Psoas muscle (tissue), 8 donors: Measurements from ENCODE around the gene NSMF. TPM values are rescaled to one million over a fixed set of nuclear protein-coding genes. Genes with fewer than 3 reads are reported as not detected.

Source experiments
- ATAC-seq, 4 donors: fragments of 200-7000 bp; cut with Tn5 transposase; one replicate each; pipeline ENCODE4 v1.9.1; 2020; ENCODE audit warnings: moderate library complexity in 3 of 4, mild to moderate bottlenecking in 2 of 4
- DNase-seq, 2 donors: peaks; one replicate each; pipeline ENCODE4 v3.0.0-alpha.2; 2020
- H3K27ac ChIP-seq: fragments of 200-600 bp; one replicate; pipeline ENCODE4 v1.8.0; 2022
- H3K27me3 ChIP-seq, 3 donors: fragments of 200-600 bp in 1 of 3; one replicate each; pipeline versions ENCODE4 v1.6.1 to v1.8.0; 2013 to 2022; ENCODE audit warnings: low read length in 2 of 3, mild to moderate bottlenecking in 2 of 3, moderate library complexity in 1 of 3; ENCODE audit not compliant: insufficient read depth in 3 of 3
- H3K36me3 ChIP-seq, 2 donors: fragments of 200-600 bp in 1 of 2; one replicate each; pipeline versions ENCODE4 v1.6.1 to v1.8.0; 2013 to 2022; ENCODE audit warnings: low read depth in 1 of 2, mild to moderate bottlenecking in 1 of 2, moderate library complexity in 1 of 2; ENCODE audit not compliant: insufficient read depth in 1 of 2
- H3K4me1 ChIP-seq: fragments of 200-600 bp; one replicate; pipeline ENCODE4 v1.8.0; 2022
- H3K4me3 ChIP-seq: fragments of 200-600 bp; one replicate; pipeline ENCODE4 v1.8.0; 2022; ENCODE audit warnings: mild to moderate bottlenecking
- H3K9me3 ChIP-seq: fragments of 200-600 bp; one replicate; pipeline ENCODE4 v1.8.0; 2022
- CTCF ChIP-seq: fragments of 200-600 bp; IDR thresholded peaks from one replicate; pipeline ENCODE4 v1.8.0; 2022; ENCODE audit warnings: antibody characterized with exemption
- WGBS, 3 donors: extraction: QIAGEN DNeasy Blood & Tissue Kit; methylation state at CpG; one replicate each; pipeline versions ENCODE4 v1.1.6 to v1.1.7; 2013; 5-methylcytosine and 5-hydroxymethylcytosine counted together
- intact Hi-C, 2 donors: fragments of 100-400 bp; cut with DNase I; formaldehyde crosslinking; loops; one replicate each; pipeline versions ENCODE4 v1.11.0 to v1.14.2; 2022
- polyA plus RNA-seq, 3 donors: library from polyadenylated mRNA; stranded (reverse); fragments of 200-250 nt; gene quantifications; one replicate each; pipeline ENCODE4 v1.2.3, GENCODE V29; 2013
- total RNA-seq, 4 donors: library from RNA; stranded (reverse); fragmentation: NEBNext Ultra II Directional in 2 of 4; extraction: Animal tissue kit (Norgen Biotek cat#: 25700) in 2 of 4; gene quantifications; one replicate each; pipeline versions ENCODE4 v1.2.1 to v1.2.4, GENCODE V29; 2021 to 2023
- donor health status: healthy with polysubstance abuse.
- donor health status: DM: no; HTN: no; CAD: no; lungs with moderate emphysema.
- donor health status: Bipolar disorder and iron deficiency.
- donor health status: healthy.
- donor health status: DM: yes; HTN: yes; CAD: no.
- donor health status: DM: no; HTN: no; CAD: no.
- donor health status: DM: no; HTN: no; CAD: no.
- donor health status: DM: yes; HTN: yes; CAD: no.

Gene NSMF
- total and polyA plus RNA-seq, 7 donors: 4.8 to 11.2 (median 6.4) TPM

GRCh38 chr9:137504432-137504777 lies 45.3 kb upstream of the NSMF start:
- Histone ChIP-seq H3K27ac (no peak overlapping the region), H3K4me1 (no peaks in the 10 kb centered on the region), H3K27me3 (no peaks in the 10 kb centered on the region), H3K9me3 (no peaks in the 10 kb centered on the region), H3K36me3 (peaks cover 0 to 24% of the 10 kb centered on the region in 2 donors), H3K4me3 (no peak overlapping the region)
- 85 to 92% (median 89%) methylated on average over 7 of the region's 7 CpGs for WGBS, 3 donors
- no peak for ATAC-seq
- intact Hi-C loops: no loop called here
- no peak for DNase-seq
- no peak for TF ChIP-seq CTCF

GRCh38 chr9:137502008-137502911 lies 43.1 kb upstream of the NSMF start:
- no peak overlapping the region for H3K27ac ChIP-seq
- no peaks in the 10 kb centered on the region for H3K4me1 ChIP-seq
- intact Hi-C loops: no loop called here
- no peaks in the 10 kb centered on the region for H3K9me3 ChIP-seq
- H3K27me3 ChIP-seq: no peaks in the 10 kb centered on the region
- WGBS, 3 donors: 75 to 91% (median 84%) methylated on average over 27 to 36 of the region's 36 CpGs
- DNase-seq: no peak
- ATAC-seq: no peak
- peaks cover 0 to 42% of the 10 kb centered on the region in 2 donors for H3K36me3 ChIP-seq
- TF ChIP-seq CTCF: no peak
- H3K4me3 ChIP-seq: no peak overlapping the region

DNA sequence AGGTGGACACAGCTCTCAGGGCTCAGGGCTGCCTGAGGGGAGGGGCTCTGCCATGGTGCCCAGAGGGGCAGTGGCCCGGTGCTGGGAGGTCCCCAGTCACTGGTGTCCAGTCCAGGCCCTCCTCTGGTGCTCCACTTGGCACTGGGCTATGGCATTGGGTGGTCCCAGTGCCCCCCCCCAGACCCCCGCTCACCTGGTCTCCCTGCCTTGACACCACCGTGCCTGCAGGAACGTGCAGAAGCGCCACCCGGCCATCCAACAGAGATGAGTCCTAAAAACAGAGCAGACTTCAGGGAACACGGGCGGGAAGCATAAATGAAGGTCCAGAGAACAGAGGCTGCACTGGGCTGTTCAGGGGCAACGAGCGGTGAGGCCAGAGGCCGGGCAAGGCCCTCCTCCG lies 42.3 kb upstream of the NSMF start:
- no peak overlapping the region for H3K27ac ChIP-seq
- H3K36me3 ChIP-seq: peaks cover 0 to 50% of the 10 kb centered on the region in 2 donors
- no peak for TF ChIP-seq CTCF
- no peaks in the 10 kb centered on the region for H3K9me3 ChIP-seq
- no peaks in the 10 kb centered on the region for H3K27me3 ChIP-seq
- intact Hi-C loops: no loop called here
- DNase-seq: no peak
- H3K4me1 ChIP-seq: no peaks in the 10 kb centered on the region
- ATAC-seq: no peak
- H3K4me3 ChIP-seq: no peak overlapping the region
- WGBS, 3 donors: 89 to 94% (median 93%) methylated on average over 12 of the region's 12 CpGs

GRCh38 chr9:137500666-137501397 lies 41.7 kb upstream of the NSMF start:
- WGBS, 3 donors: 91 to 93% (median 92%) methylated on average over 44 to 45 of the region's 45 CpGs
- H3K9me3 ChIP-seq: no peaks in the 10 kb centered on the region
- no peaks in the 10 kb centered on the region for H3K4me1 ChIP-seq
- TF ChIP-seq CTCF: no peak
- no peak overlapping the region for H3K27ac ChIP-seq
- no peak overlapping the region for H3K4me3 ChIP-seq
- peaks cover 0 to 55% of the 10 kb centered on the region in 2 donors for H3K36me3 ChIP-seq
- DNase-seq (peak in 1 of 2 donors; percentile 44), ATAC-seq (no peak)
- H3K27me3 ChIP-seq: no peaks in the 10 kb centered on the region
- intact Hi-C loops: no loop called here
